Left lung (tissue), 10 donors: ENCODE data around the gene COL15A1. TPM values are rescaled to one million over a fixed set of nuclear protein-coding genes. Genes with fewer than 3 reads are reported as not detected.

Experiments used
- ATAC-seq: fragments of 200-7000 bp; cut with Tn5 transposase; one replicate; pipeline ENCODE4 v1.9.1; 2020; ENCODE audit warnings: moderate library complexity
- DNase-seq, 4 donors: peaks; one replicate each; pipeline ENCODE4 v3.0.0-alpha.2; 2013 to 2020
- H3K27ac ChIP-seq, 2 donors: fragments of 200-600 bp; sonication (generic) in 1 of 2; one replicate each; pipeline versions ENCODE4 v1.5.0 to v1.8.0; 2020 to 2021
- H3K27me3 ChIP-seq, 2 donors: fragments of 200-600 bp; sonication (generic) in 1 of 2; one replicate each; pipeline versions ENCODE4 v1.5.0 to v1.8.0; 2020 to 2021
- H3K36me3 ChIP-seq, 2 donors: fragments of 200-600 bp; sonication (generic) in 1 of 2; one replicate each; pipeline versions ENCODE4 v1.5.0 to v1.8.0; 2020 to 2021
- H3K4me1 ChIP-seq, 2 donors: fragments of 200-600 bp; one replicate each; pipeline ENCODE4 v1.8.0; 2021
- H3K4me3 ChIP-seq, 2 donors: fragments of 200-600 bp; sonication (generic) in 1 of 2; one replicate each; pipeline versions ENCODE4 v1.5.0 to v1.8.0; 2020 to 2021; ENCODE audit warnings: mild to moderate bottlenecking in 1 of 2
- H3K9me3 ChIP-seq, 2 donors: fragments of 200-600 bp; sonication (generic) in 1 of 2; one replicate each; pipeline versions ENCODE4 v1.5.0 to v1.8.0; 2020 to 2021
- CTCF ChIP-seq, 2 donors: fragments of 200-600 bp; sonication (generic) in 1 of 2; IDR thresholded peaks; one replicate each; pipeline versions ENCODE4 v1.5.0 to v1.8.0; 2021; ENCODE audit warnings: antibody characterized with exemption in 2 of 2
- intact Hi-C, 2 donors: fragments of 100-400 bp; cut with DNase I; formaldehyde crosslinking; loops; one replicate each; pipeline versions ENCODE4 v1.11.2 to v1.14.2; 2022
- polyA plus RNA-seq, 6 donors: library from polyadenylated mRNA; unstranded; fragments of 120-200 nt; gene quantifications; one replicate each; pipeline ENCODE4 v1.2.1, GENCODE V29; 2013; ENCODE audit not compliant: insufficient read length in 6 of 6
- total RNA-seq, 2 donors: library from RNA; stranded (reverse); fragmentation: NEBNext Ultra II Directional; extraction: Animal tissue kit (Norgen Biotek cat#: 25700); gene quantifications; one replicate each; pipeline ENCODE4 v1.2.1, GENCODE V29; 2021
- donor health status: DM: no; HTN: yes; CAD: no.
- donor health status: DM: no; HTN: no; CAD: no.

Gene COL15A1
- total and polyA plus RNA-seq, 8 donors, result 2.4 to 58.4 (median 7.4) TPM

- Histone ChIP-seq H3K27ac (no peak overlapping the region), H3K36me3 (no peaks in the 10 kb centered on the region), H3K27me3 (peaks cover 0 to 17% of the 10 kb centered on the region in 2 donors), H3K4me3 (no peak overlapping the region), H3K4me1 (peaks cover 8 to 12% of the 10 kb centered on the region in 2 donors), H3K9me3 (no peaks in the 10 kb centered on the region)
- ATAC-seq (peak; percentile 67), DNase-seq (peak in 3 of 4 donors; percentile 20 to 67 (median 58))
- intact Hi-C loops, result loop anchor here in 1 of 2 donors (10.0 kb wide), 1 partner anchor 134 kb away; no protein-coding TSS in a partner anchor
- peak; percentile 57 to 67 for TF ChIP-seq CTCF (IDR thresholded peaks at IDR 0.05)
These were observed 57.0 kb downstream of the COL15A1 start for GRCh38 chr9:99000476-99001395.

- Histone ChIP-seq H3K9me3 (no peaks in the 10 kb centered on the region), H3K4me1 (peaks cover 8 to 10% of the 10 kb centered on the region in 2 donors), H3K36me3 (no peaks in the 10 kb centered on the region), H3K4me3 (no peak overlapping the region), H3K27ac (no peak overlapping the region), H3K27me3 (peaks cover 0 to 16% of the 10 kb centered on the region in 2 donors)
- TF ChIP-seq CTCF (IDR thresholded peaks at IDR 0.05), result no peak
- no peak for ATAC-seq
- no peak for DNase-seq
- intact Hi-C loops, result loop anchor here in 1 of 2 donors (10.0 kb wide), 1 partner anchor 133 kb away; no protein-coding TSS in a partner anchor
These were observed 58.2 kb downstream of the COL15A1 start for GRCh38 chr9:99001892-99002291.

GRCh38 chr9:99002706-99003105 lies 59.0 kb downstream of the COL15A1 start:
- ATAC-seq (no peak), DNase-seq (no peak)
- Histone ChIP-seq H3K36me3 (no peaks in the 10 kb centered on the region), H3K9me3 (no peaks in the 10 kb centered on the region), H3K4me1 (peaks cover 8 to 9% of the 10 kb centered on the region in 2 donors), H3K27me3 (peaks cover 0 to 13% of the 10 kb centered on the region in 2 donors), H3K4me3 (no peak overlapping the region), H3K27ac (no peak overlapping the region)
- intact Hi-C loops, result loop anchor here in 1 of 2 donors (10.0 kb wide), 1 partner anchor 132 kb away; no protein-coding TSS in a partner anchor
- no peak for TF ChIP-seq CTCF (IDR thresholded peaks at IDR 0.05)

- H3K36me3 ChIP-seq, result no peaks in the 10 kb centered on the region
- peaks cover 0 to 13% of the 10 kb centered on the region in 2 donors for H3K27me3 ChIP-seq
- DNase-seq (no peak), ATAC-seq (no peak)
- TF ChIP-seq CTCF (IDR thresholded peaks at IDR 0.05), result no peak
- H3K27ac ChIP-seq, result no peak overlapping the region
- intact Hi-C loops, result loop anchor here in 1 of 2 donors (10.0 kb wide), 1 partner anchor 131 kb away; no protein-coding TSS in a partner anchor
- no peaks in the 10 kb centered on the region for H3K9me3 ChIP-seq
- H3K4me3 ChIP-seq, result no peak overlapping the region
- H3K4me1 ChIP-seq, result peaks cover 7 to 8% of the 10 kb centered on the region in 2 donors
These were observed 59.6 kb downstream of the COL15A1 start for GRCh38 chr9:99003308-99003707.

- H3K27ac ChIP-seq, result no peak overlapping the region
- no peak overlapping the region for H3K4me3 ChIP-seq
- no peaks in the 10 kb centered on the region for H3K9me3 ChIP-seq
- DNase-seq (no peak), ATAC-seq (no peak)
- intact Hi-C loops, result loop anchor here in 1 of 2 donors (10.0 kb wide), 1 partner anchor 131 kb away; no protein-coding TSS in a partner anchor
- no peaks in the 10 kb centered on the region for H3K36me3 ChIP-seq
- peaks cover 0 to 13% of the 10 kb centered on the region in 2 donors for H3K27me3 ChIP-seq
- no peak for TF ChIP-seq CTCF (IDR thresholded peaks at IDR 0.05)
- H3K4me1 ChIP-seq, result peaks cover 1 to 8% of the 10 kb centered on the region in 2 donors
These were observed 60.4 kb downstream of the COL15A1 start for GRCh38 chr9:99004115-99004514.
